ENCODE data around the gene RNF217.
"Not testable (repeated sequence)": the region's sequence is repeated elsewhere in the genome, so short reads cannot be mapped to it uniquely, and the experiment has no call there.

RNF217 gene, protein sequence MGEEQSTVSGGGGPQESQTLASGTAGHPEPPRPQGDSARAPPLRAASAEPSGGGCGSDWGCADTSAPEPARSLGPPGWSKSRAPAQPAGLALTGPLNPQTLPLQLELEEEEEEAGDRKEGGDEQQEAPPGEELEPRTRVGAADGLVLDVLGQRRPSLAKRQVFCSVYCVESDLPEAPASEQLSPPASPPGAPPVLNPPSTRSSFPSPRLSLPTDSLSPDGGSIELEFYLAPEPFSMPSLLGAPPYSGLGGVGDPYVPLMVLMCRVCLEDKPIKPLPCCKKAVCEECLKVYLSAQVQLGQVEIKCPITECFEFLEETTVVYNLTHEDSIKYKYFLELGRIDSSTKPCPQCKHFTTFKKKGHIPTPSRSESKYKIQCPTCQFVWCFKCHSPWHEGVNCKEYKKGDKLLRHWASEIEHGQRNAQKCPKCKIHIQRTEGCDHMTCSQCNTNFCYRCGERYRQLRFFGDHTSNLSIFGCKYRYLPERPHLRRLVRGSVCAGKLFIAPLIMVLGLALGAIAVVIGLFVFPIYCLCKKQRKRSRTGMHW

DNA sequence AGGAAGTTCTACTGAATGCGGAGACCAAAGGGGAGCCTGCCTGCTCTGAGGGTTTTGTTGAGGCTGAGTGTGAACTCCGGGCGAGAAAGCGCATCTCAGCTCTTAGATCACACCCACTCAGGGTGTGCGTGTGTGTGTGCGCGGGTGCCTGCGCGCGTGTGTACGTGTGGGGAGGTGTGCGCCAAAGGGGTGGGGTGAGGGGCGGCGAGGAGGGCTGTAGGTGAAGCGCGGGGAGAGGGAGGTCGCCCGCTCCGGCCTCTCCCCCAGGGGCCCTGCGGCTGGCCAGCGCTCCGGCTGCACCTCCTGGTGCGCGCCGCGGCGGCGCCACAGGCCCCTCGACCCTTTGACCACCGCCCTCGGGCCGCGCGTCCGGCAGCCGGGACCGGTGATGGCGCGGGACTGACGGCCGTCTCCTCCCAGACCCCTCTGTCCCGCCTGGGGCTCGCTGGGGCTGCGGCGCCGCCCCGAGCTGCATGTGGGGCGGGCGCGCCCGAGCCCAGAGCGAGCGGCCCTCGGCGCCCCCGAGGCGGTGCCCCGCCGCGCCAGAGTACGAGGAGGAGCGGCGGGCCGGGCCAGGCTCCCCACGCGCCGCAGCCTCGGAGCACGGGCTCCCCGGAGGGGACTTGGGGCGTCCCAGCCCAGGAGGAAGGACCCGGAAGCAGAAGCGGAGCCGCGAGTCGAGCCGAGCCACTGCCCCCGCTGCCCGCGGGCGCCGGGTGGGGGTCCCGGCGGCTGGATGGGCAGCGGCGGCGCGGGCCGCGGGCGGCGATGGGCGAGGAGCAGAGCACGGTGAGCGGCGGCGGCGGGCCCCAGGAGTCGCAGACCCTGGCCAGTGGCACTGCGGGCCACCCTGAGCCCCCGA is at the start of gene RNF217:
Gene RNF217 (plus strand): TSS at position 661 of the 862 bp plus-strand sequence. CDS start 108 bp downstream, at position 769.
- DNase-seq = no peak

DNA sequence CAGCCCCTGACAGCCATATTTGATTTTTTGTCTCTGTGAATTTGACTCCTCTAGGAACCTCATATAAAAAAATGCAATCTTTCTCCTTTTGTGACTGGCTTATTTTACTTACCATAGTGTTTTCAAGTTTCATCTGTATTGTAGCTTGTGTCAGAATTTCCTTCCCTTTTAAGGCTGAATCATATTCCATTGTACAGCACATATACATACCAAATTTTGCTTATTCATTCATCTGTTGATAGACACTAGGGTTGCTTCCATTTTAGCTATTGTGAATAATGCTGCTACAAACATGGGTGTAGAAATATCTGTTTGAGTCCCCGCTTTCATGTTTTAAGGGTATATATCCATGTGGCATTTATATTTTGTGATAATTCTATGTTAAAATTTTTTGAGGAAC is 49.2 kb upstream of the RNF217 start:
- DNase-seq = no peak

DNA sequence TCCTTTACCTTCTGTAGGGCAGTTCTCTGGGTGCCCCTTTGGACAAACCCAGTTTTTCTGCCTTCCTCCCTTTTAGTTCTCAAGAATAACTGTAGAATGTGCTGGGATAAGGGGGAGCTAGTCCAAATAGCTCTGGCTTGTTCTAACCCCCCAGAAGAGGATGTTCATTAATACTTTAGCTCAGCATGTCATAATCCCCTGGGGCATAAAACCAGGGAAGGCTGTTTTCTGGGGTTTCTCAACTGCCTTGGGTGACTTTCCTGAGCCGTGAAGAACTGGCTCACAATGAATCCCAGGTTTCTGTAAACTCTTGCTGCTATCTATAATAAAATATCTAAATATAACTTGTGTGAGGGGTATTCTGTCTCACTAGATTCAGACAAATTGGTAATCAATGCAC is 44.5 kb upstream of the RNF217 start:
- no peak for DNase-seq

GRCh38 chr6:124919703-124920102 is 42.5 kb upstream of the RNF217 start:
- not testable (repeated sequence) for DNase-seq

DNA sequence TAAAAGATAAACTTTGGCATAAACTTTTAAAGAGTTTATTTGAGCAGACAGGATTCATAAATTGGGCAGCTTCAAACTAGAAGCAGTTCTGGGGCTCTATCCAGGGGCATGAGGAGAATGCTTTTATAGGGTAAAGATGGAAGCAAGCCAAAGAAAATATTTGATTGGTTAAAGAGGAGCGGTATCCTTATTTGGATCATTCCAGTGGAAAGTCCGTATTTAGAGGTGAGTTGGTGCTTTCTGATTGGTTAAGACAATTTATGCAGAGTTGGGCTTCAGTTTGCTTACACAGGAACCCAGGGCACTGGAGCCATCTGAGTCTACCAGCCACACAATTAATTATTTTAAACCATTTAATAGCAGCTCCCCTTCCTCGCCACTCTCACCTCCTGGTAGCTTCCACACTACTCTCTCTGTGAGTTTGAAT is 37.9 kb upstream of the RNF217 start:
- DNase-seq = no peak

GRCh38 chr6:124926435-124926834 is 35.8 kb upstream of the RNF217 start:
- DNase-seq = no peak

DNA sequence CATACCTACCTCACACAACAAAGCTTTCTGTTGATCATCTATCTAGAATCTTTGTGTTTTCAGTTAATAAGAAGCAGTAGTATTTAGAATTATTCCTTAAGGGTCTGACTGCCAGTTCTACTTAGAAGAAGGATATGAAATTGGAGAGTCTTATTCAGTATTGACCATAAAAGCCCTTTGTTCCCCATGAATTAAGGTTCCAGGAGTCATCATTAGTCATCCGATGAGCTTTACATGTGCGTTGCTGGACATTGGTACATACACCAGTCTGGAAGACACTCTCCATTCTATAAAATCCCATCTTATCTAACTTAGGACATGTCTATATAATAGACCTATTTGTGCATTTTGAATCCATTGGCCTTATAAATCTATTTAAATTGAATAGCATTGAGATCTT is 34.4 kb upstream of the RNF217 start:
- no peak for DNase-seq

GRCh38 chr6:124928851-124929250 is 33.4 kb upstream of the RNF217 start:
- DNase-seq = no peak

- no peak for DNase-seq
Measured at GRCh38 chr6:124937645-124938044, 24.6 kb upstream of the RNF217 start.

DNA sequence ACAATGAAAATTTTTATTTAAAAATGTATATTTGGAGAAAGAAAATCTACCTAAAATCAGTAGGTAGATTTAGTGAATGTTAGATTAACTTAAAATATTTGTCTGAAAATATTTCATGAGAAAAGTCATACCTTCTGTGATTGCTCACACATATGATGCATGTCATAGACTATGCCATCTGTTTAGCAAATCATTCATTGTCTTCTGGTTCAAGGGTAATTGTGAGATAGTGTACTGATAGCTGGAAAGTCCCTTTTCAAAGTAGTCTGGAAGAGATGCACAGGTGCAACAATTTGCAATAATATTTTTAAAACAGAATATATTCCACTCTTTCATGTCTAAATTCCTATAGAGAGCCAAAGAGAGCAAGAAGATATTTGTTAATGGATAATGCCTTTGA is 21.0 kb upstream of the RNF217 start:
- DNase-seq = no peak

- DNase-seq = no peak
Measured at GRCh38 chr6:124943658-124944057, 18.6 kb upstream of the RNF217 start.

DNA sequence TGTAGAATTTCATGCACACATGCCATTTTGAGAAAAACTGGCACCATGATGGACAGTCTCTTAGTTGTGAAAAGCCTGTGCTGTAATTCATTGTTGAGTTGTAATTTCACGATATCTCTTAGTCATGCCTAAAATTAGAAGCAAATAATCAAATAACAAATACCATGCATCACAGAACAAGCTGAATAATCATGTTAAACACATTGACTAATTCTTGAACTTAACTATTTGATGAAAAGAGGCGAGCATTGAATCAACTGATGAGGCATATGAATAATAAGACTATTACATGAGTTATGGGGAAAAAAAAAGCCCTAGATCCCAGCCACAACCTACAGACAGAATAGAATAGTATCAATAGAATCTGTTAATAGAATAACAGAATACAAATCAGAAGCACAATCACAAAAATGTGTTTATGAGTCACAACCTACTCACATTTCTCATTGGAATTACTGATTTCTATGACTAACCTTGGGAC is 14.2 kb upstream of the RNF217 start:
- DNase-seq = no peak

- DNase-seq = no peak
Measured at GRCh38 chr6:124949706-124950105, 12.5 kb upstream of the RNF217 start.

GRCh38 chr6:124953808-124954207 is 8.4 kb upstream of the RNF217 start:
- DNase-seq = no peak

GRCh38 chr6:124955108-124955856 is 7.0 kb upstream of the RNF217 start:
- DNase-seq = no peak

DNA sequence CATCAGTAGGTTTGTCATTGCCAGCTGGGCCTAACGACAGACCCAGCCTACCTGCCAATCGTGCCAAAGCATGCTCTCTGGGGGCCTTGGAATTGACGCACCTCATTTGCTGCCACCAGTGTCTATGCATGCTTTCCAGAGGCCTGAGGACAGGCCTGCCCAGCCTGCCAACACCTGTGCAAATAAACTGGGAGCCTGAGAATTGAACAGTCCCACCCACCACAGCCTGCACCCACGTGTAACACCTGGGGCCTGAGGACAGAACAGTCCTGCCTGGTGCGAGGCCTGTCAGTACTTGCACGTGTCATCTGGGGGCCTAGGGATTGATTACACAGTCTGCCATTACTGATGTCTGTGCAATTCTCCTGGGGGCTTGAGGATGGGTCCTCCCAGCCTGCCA is 6.2 kb upstream of the RNF217 start:
- DNase-seq = no peak

GRCh38 chr6:124958149-124958548 is 4.1 kb upstream of the RNF217 start:
- no peak for DNase-seq

DNA sequence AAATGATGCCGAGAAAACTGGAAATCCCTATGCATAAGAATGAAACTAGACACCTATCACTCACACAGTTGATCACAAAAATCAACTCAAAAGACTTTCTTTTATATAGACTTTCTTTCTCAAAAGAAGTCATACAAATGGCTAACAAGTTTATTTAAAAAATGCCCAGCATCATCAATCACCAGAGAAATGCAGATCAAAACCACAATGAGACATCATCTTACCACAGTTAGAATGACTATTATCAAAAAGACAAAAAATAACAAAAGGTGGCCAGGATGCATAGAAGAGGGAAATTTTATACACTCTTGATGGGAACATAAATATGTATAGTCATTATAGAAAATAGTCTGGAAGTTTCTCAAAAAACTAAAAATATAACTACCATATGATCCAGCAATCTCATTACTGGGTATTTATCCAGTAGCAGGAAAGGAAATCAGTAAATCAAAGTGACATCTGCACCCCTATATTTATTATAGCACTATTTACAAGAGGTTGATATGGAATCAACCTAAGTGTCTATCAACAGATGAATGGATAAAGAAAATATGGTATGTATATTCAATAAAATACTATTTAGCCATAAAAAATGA is 3.4 kb upstream of the RNF217 start:
- DNase-seq = no peak

- DNase-seq = no peak
Measured at GRCh38 chr6:124960757-124961463, 1.3 kb upstream of the RNF217 start.

DNA sequence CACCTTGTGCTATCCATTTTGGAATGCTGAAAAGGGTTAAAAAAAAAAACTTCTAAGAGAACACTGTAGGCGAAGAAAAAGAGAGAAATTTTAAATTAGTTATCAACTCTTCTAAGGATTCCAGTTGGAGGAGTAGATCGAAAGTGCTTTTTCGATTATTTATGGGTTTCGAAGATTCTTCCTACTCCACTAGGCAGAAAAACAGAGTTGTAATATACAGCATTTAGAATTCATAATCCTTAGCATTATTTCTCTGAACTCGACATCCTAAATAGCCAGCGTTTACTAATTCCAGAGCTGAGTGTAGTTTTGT is 817 bp upstream of the RNF217 start:
- no peak for DNase-seq

DNA sequence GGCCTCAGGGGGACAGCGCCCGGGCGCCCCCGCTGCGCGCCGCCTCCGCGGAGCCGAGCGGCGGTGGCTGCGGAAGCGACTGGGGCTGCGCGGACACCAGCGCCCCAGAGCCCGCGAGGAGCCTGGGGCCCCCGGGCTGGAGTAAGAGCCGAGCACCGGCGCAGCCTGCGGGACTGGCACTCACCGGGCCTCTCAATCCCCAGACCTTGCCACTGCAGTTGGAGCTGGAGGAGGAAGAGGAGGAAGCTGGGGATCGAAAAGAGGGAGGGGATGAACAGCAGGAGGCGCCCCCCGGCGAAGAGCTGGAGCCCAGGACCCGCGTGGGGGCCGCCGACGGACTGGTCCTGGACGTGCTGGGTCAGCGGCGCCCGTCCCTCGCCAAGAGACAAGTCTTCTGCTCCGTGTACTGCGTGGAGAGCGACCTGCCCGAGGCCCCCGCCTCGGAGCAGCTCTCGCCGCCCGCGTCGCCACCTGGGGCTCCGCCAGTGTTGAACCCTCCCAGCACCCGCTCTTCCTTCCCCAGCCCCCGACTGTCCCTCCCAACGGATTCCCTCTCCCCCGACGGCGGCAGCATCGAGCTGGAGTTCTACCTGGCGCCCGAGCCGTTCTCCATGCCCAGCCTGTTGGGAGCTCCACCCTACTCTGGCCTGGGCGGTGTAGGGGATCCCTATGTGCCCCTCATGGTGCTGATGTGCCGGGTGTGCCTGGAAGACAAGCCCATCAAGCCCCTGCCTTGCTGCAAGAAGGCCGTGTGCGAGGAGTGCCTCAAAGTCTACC is 590 bp downstream of the RNF217 start:
- DNase-seq = peak; percentile 64

Measured in DMS79 (cell line).